Measurements from ENCODE around the gene AGBL4.

AGBL4 gene

DNA sequence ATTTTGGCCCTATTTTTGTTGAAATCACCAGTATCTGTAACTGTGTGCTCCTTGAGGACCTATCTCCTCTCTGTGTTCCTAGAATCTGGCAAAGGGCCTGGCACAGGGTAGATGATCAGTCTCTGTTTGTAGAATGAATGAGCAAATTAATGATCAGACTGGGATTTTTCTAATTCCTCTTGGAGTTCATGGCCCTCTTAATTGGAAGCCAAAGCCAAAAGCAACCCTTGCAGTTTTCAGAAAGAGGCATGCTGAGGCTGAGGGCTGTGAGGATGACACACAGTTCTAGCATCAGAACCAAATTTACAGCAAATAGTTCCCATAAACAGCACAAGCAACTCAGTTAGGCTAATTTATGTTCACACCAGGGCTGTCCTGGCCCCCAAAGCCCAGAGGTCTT is 1136.0 kb downstream of the AGBL4 start:
- no peak for DNase-seq (ENCODE audit: low spot score)

DNA sequence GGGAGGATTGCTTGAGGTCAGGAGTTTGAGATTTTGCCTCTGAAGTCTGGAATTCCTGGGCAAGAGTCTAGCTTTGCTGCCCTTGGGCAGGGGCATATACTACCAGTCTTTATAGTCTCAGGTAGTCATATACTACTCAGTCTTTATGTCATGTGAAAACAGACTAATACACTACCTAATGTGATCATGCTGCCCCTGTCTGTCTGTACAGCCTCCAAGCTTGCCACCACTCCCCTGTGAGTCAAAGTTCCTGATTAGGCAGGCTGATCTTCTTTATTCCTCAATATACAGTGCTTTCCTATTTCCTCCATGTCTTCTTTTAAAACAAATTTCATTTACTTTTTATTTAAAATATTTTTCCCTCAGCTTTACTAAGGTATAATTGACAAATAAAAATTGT is 1141.7 kb downstream of the AGBL4 start:
- DNase-seq (ENCODE audit: low spot score) = no peak

DNA sequence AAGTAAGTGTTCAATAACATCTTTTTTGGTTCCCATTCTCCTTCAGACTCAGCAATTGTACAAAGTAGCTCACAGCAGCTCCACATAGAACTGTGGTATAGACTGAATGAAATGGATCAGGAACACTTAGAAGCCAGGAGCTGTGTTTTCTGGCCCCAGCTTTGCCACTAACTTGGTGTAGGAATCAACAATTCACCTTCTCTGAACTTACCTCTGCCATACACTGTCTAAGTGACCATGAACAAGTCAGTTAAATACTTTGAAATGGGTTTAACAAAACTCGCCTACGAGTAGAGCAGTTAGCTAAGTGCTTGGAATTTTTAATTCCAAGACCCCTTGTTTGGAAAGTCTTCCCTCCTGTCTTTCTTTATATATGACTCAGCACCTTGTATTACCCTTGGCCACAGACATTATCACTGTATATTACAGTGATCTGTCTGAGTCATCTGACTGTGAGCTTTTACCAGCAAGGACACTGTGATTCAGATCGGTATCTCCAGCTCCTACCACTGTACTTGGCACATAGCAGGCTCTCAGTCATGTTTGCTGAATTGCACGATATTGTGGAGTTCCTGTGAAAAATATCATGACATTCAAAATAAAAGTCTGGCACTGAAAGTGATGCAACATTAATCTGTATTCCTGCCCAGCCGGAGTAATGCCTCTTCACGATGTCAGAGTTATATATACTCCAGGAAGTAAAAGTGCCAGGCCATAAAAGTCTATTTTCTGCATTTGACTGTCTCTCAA is 1145.4 kb downstream of the AGBL4 start:
- peak; percentile 70 for DNase-seq (ENCODE audit: low spot score)

DNA sequence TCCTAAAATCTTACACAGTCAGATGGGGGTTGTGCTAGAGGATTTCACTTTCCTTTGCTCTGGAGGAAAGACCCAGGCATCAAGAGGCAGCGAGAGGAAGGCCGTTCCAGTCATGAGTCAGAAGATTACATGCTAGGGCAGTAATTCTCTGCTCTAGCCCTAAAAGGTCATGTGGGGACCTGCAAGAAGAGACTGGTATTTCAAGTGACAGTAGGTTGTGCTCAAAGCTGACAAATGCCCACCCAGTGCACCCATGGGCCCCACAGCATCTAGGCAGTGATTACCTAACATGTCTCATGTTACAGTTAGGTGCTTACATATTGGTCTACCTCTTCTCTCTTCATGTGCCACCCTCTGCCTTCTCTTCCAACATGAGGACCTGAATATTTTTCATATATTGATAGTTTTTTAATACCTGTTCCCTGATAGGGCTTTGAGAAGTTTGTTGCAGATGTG is 1147.4 kb downstream of the AGBL4 start:
- DNase-seq (ENCODE audit: low spot score) = no peak

DNA sequence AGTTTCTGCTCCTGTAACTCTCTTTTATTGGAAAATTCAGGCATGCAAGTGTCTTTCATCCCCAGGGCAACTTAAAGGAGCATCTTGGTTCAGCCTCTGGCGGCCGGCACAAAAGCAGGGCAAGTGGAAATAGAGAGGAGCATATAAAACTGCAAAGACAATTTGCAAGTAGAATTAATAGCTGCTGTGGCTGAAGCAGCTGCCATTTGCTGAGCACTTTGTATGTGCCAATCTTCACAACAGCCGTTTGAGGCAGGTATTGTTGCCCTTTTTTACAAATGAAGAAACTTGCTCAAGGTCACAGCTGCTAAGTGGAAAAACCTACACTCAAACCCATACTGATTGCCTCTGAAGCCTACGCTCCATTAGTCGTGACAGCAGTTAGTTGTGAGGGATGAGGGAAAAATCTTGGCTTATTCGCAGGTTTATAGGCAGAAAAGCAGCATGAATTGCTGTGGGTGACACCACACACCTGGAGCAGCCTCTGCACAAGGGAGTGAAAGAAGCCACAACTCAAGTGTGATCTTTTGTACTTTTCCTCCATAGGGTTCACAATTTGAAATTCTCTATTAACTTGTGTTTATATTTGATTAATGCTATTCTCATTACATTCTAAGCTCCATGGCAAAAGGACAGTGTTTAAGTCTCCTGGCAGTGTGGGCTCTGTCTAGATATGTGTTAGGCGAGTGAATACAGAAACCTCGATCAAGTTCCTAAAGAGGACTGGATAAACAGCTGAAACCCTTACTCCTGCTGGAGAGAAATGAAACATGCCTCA is 1148.0 kb downstream of the AGBL4 start:
- DNase-seq (ENCODE audit: low spot score) = no peak

DNA sequence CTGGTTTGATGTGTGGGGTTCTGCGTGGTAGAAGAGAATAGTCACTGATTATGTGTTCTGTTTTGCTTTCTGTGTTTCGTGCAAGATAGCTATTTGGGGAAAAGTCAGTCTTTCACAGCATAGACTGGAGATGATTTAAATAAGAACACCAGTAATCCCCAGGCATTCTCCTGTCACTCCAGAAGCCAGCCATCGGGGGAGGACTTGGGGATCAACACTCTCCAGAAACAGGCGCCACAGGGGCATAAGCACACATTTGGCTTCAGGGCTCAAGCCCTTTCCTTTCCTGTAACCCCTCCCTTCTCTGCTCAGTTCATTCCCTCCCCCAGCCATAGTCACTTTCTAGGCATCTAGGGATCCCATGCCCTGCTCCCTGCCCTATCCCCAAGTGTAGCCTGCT is 1149.8 kb downstream of the AGBL4 start:
- DNase-seq (ENCODE audit: low spot score) = no peak

DNA sequence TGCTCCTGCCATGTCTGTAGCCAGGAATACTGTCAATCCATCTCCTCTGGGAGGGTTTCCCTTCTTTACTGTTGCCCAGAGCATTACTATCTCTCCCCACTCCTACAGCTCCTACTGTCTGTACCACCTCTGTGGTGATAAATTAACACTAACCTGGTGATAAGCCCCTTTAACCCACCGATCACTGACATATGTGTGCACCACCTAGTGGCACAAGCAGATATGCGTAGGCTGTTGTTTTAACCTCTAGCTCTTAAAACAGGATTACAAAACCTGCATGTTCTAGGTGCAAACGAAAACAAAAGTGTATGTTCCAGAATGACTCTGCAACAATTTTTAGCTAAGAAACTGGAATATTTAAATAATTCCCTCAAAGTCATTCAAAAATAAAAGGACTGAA is 1153.2 kb downstream of the AGBL4 start:
- no peak for DNase-seq (ENCODE audit: low spot score)

DNA sequence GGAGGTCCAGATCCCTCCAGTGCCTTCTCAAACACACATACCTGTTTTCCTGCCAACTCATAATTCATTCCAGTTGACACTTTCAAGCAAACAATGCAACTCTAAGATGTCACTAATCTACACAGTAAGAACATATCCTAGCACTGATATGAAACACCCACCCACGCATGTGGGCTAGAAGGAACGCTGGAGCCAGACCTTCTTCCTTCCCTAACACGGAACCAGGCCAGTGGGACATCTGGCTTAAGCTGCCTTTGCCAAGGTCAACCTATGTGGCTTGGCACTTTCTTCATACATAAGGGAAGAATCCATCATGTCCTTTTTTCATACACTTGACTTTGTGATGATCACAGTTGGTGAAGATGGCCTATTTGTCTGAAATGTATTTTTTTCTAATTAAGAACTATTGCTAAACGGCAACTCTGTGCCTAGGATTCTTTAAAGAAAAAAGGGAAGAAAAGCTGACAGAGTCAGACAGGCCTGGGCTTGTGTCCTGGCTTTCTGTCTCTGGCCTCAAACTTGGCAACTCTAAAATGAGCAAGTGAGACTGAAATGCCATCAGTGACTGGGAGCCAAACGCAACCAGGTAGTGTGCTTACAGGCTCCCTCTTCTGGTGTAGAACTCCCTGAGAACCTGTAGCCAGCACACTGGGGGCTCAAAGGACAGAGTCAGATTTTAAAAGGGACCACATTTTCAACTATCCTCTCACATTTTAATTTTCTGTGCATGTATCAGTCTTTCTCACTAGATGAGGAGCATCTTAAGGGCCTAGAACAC is 1154.4 kb downstream of the AGBL4 start:
- no peak for DNase-seq (ENCODE audit: low spot score)

DNA sequence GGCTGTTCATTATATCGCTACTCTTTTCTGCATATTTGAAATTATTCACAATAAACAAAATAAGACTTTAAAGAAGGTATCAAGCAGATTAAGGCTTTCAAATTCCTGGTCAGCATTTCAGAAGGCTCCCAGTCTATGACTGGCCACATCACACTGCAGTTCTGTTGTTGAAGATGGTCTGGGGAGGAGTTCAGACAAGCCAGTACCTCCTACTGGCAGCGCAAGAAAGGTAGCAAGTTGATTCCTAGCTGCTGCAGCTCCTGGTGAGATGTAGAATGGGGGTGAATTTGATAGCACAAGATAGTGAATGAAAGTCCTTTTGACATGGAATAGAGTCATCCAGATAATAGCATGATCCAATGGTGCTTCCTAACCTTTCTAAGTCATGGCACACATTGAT is 1158.8 kb downstream of the AGBL4 start:
- no peak for DNase-seq (ENCODE audit: low spot score)

DNA sequence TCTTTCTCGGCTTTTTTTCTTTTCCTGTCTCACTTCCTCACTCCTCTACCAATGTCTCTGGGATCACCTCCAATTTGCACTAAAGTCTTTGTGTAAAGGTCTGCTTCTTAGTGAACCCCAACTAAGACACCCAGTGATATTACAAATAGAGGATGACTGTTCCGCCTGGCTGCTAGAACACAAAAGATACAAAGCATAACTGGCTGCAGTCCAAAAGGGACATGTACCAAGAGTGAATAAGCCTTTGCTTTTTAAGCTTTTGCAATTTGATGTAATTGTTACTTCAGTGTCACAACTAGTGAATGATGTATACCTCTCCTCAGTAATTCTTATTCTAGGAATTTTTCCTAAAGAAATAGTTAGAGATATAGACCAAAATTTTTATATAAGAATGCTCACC is 1164.3 kb downstream of the AGBL4 start:
- DNase-seq (ENCODE audit: low spot score) = no peak

DNA sequence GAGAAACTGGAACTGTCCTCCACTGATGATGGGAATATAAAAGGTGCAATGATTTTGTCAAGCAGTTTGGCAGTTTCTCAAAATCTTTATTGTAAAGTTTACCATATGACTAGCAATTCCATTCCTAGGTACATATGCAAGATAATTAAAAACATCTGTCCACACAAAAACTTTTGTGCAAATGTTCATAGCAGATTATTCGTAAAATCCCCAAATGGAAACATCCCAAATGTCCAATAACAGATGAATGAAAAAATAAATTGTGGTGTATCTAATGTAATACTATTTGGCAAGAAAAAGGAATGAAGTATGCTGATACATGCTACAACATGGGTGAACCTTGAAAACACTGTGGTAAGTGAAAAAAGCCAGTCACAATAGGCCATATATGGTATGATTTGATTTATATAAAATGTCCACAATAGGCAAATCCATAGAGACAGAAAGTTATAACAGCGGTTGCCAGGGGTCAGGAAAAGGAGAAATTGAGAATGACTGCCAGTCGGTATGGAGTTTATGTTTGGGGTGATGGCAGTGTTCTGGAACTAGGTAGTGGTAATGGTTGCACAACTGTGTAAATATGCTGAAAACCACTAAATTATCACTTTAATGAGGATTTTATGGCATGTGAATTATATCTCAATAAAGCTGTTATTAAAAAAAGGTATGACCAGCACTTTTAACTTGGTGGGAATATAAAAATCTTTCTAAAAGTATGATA is 1165.4 kb downstream of the AGBL4 start:
- no peak for DNase-seq (ENCODE audit: low spot score)

DNA sequence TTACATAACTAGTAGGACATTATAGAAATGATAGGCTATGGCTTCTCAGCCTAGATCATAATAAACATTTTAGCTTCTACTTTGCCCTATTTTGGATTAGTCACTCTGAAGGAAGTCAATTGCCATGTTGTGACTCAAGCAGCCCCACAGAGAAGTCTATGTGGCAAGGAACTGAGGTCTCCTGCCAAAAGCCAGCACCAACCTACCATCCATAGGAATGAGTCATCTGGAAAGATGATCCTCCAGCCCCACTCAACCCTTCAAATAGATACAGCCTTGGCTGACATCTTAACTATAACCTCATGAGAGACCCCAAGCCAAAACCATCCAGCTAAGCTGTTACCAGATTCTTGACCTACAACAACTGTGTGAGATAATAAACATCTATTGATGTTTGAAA is 1170.7 kb downstream of the AGBL4 start:
- peak; percentile 31 for DNase-seq (ENCODE audit: low spot score)

DNA sequence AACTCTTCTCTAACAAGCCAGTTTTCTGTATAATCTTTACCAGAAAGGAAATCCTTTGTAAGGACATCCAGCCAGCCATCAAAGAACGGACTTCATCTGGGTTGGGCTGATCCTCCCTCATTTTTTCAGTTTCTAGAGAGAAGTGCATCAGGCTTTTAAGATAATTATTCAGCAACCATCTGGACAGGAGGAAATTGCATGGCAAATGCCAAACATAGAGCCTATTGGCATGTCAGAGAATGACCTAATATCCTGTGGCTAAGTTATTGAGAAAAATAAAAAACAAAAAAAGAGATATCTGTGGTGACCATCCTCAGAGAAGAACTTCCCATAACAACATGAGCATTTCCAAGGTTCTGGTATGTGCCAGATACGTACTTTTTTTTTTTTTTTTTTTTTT is 1172.1 kb downstream of the AGBL4 start:
- DNase-seq (ENCODE audit: low spot score) = no peak

DNA sequence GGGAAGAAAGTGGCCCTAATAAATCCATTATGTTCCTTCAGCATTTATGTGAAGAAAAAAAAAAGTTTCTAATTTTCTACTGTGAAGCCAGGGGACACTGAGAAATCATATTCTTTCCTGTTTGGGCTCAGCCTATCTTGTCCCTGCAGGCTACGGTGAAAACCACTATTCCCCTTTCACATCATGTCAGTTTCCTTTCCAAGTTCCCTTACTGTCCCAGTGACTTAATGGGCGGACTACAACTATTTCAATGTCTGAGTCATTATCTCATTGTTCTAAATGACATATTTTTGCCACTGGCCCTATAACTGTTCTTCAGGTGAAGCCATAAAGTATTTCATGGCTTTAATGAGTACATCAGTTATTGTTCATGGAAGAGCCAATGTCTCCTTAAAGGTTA is 1175.7 kb downstream of the AGBL4 start:
- DNase-seq (ENCODE audit: low spot score) = no peak

DNA sequence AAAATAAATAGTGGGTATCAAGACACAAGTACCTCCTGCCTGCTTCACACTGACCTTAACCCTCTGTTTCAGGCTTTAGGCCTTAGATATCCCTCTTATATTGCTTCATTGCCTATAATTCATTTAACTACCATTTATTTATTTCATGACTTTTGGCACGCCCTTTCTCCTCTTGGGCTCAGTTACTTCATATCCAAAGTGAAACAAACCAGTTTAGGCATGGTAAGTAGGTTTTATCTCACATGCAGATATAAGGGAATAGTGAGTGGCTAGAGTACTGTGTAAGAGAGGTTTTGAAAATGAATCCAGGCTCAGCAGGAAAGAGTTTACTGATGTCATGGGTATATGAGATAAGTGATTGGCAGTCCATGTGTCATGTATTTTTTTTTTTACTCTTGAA is 1177.3 kb downstream of the AGBL4 start:
- no peak for DNase-seq (ENCODE audit: low spot score)

DNA sequence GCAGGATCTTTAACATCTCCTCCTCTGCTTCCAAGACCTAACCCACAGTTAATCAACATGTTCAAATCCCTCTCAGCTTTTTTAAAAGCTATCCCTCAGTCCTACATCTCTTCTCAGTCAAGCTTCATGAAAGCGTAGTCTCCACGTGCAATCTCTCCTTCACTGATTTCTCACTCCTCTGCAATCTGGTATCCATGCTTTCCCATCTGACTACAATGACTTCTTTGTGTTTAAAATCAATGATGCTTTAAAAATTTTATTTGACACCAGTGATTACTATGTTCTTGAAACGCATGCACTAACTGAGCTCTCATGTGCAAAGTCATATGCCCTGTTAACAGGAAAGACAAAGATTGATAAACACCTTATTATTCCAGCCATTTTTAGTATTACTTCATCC is 1179.6 kb downstream of the AGBL4 start:
- DNase-seq (ENCODE audit: low spot score) = no peak

DNA sequence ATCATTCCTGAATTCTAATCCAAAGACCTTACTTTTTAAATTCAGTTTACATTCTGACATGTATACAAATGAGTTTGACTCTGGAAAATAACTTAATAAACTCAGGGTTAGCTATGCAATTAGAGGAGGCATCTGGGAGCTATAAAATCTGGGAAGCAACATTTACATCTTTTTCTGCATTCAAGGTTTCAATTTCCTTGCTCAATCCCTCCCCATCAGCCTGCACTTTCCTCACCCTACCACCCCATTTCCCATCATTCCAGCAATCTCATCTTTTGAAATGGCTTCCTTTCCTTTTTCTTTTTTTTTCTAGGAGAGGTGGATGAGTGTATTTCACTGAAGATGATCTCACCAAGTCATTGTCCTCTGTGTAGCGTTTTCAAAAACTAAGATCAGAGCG is 1181.8 kb downstream of the AGBL4 start:
- no peak for DNase-seq (ENCODE audit: low spot score)

DNA sequence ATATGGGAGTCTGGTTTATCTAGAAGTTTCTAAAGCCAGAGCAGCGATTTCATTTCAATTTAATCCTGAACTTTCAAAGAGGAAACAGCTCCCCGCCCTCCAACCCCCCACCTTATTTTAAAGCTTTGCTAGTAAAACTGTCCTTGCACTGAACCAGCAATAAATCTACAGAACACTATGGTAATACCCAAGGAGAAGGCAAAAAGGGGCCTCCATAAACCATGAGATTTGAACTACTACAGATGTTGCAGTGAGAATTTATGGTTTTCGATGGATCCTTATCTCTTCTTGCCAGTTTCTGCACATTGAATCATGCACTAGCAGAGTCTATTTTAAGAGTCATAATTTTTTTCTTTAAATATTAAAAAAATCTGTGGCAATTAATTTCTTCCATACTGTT is 1182.3 kb downstream of the AGBL4 start:
- DNase-seq (ENCODE audit: low spot score) = no peak

DNA sequence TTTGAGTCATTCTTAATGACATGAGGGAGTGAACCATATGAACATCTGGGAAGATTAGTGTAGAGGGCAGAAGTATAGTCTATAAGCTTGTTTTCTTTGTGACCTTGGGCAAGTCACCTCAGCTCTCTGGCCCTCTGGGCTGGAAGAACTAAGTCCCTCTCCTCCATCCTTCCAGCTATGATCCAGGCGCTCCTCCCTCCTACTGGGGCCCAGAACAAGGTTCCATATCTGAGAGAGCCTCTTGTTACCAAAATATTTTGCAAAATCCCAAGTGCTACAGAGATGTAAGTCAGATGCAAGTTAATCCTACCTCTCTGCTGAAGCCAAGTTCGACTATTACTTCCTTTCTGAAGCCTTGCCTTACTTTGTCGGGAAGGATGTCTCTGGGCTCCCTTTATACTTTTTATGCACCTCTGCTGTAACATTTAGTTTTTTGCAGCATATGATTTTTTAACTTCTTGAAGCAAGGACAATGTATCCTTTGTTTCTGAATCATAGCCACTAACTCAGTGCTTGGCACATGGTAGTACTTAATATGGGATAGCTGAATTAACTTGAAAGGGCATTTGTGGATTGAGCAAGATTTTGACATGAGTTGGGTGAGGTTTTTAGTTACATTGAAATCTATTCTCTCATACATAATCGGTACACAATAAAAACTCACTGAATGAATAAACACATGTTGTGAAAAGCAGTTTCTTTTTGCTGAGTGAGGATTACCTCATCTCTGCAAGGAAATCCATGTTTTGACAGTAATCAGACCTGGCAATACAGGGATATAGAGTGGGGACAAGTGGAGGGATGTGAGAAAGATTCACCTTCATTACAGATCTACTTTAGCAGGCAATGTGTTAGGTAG is 1192.4 kb downstream of the AGBL4 start:
- DNase-seq (ENCODE audit: low spot score) = no peak

DNA sequence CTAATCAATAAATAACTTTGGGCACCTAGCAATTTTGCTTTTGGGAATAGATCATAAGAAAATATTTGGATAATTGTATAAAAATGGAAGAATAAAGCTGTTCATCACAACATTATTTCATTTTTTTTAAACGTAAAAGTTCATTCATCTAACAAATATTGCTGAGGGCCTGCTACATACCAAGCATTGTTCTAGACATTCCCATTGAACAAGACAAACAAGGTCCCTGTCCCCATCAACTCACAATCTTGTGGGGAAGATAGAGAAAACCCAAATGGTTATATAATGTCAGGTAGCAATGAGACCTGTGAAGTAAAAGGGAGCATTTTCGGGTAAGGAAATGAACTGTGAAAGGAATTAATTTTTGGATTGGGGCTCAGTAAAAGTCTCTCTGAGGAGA is 1193.0 kb downstream of the AGBL4 start:
- no peak for DNase-seq (ENCODE audit: low spot score)

DNA sequence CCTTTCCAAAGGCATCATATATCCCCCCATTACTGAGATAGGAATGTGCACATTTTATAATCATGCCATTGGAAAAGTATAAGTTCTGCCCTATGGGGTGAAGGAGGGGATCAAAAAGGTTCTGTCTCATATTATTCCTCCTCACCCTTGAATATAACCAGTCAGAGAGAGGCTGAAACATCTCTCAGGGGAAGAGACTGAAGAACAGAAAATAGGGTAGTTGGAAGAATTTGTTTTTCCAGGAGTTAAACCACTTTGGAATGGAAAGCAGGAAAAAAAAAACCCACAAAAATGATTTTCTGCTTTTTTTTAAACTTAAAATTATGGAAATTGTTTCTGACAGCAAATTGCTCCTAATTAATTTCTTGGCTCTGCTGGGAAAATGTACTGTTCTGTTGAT is 1194.3 kb downstream of the AGBL4 start:
- DNase-seq (ENCODE audit: low spot score) = no peak

Measured in LoVo (cell line).